ENCODE results near the gene PTPRH. TPM values are rescaled to one million over a fixed set of nuclear protein-coding genes. Genes with fewer than 3 reads are reported as not detected.

Gene PTPRH
- total and polyA plus RNA-seq, 2 donors (not counting 1 experiment from before 2014, with no cell fraction given), result not detected

Small RNA genes lying within 50 kb of the gene (small RNA-seq; reads per million reads assigned to genes)
- gene MIR6802 (ENCODE audit: insufficient read length, low read depth, low replicate concordance) (not detected), gene MIR6803 (ENCODE audit: insufficient read length, low read depth, low replicate concordance) (not detected), gene MIR6804 (ENCODE audit: insufficient read length, low read depth, low replicate concordance) (not detected), gene RF01210 (ENCODE audit: insufficient read length, low read depth, low replicate concordance) (not detected)

Other genes with a start within 250 kb of the PTPRH start
- 17.1 and 19.2 TPM in 2 replicates for gene NLRP2, start 243.1 kb downstream of the PTPRH start, total RNA-seq
- gene NLRP2, start 243.1 kb downstream of the PTPRH start, polyA plus RNA-seq, result 1.9 and 13.8 TPM in 2 replicates
- gene GP6, start 171.2 kb downstream of the PTPRH start, total RNA-seq, result 0.20 TPM in 1 of 2 replicates, not detected in the other
- gene GP6, start 171.2 kb downstream of the PTPRH start, polyA plus RNA-seq, result 0.43 and 0.55 TPM in 2 replicates
- gene RDH13, start 146.4 kb downstream of the PTPRH start, total RNA-seq, result 17.5 and 20.2 TPM in 2 replicates
- gene RDH13, start 146.4 kb downstream of the PTPRH start, polyA plus RNA-seq, result 13.4 and 20.4 TPM in 2 replicates
- gene EPS8L1, start 133.6 kb downstream of the PTPRH start, total RNA-seq, result 1.0 and 1.3 TPM in 2 replicates
- gene EPS8L1, start 133.6 kb downstream of the PTPRH start, polyA plus RNA-seq, result 0.39 and 0.72 TPM in 2 replicates
- 174 and 179 TPM in 2 replicates for gene PPP1R12C, start 91.9 kb downstream of the PTPRH start, total RNA-seq
- 145 and 231 TPM in 2 replicates for gene PPP1R12C, start 91.9 kb downstream of the PTPRH start, polyA plus RNA-seq
- not detected in 2 replicates for gene TNNT1, start 60.3 kb downstream of the PTPRH start, total RNA-seq
- gene TNNT1, start 60.3 kb downstream of the PTPRH start, polyA plus RNA-seq, result not detected in 2 replicates
- not detected in 2 replicates for gene TNNI3, start 51.8 kb downstream of the PTPRH start, total RNA-seq
- not detected in 2 replicates for gene TNNI3, start 51.8 kb downstream of the PTPRH start, polyA plus RNA-seq
- gene DNAAF3, start 42.9 kb downstream of the PTPRH start, total RNA-seq, result not detected in 2 replicates
- gene DNAAF3, start 42.9 kb downstream of the PTPRH start, polyA plus RNA-seq, result not detected in 2 replicates
- gene SYT5, start 29.2 kb downstream of the PTPRH start, total RNA-seq, result 0.94 and 1.2 TPM in 2 replicates
- gene SYT5, start 29.2 kb downstream of the PTPRH start, polyA plus RNA-seq, result 0.27 and 1.5 TPM in 2 replicates
- gene TMEM86B, start 19.3 kb upstream of the PTPRH start, total RNA-seq, result 19.4 and 20.7 TPM in 2 replicates
- gene TMEM86B, start 19.3 kb upstream of the PTPRH start, polyA plus RNA-seq, result 13.6 and 14.5 TPM in 2 replicates
- gene PPP6R1, start 49.5 kb upstream of the PTPRH start, total RNA-seq, result 193 and 195 TPM in 2 replicates
- 122 and 125 TPM in 2 replicates for gene PPP6R1, start 49.5 kb upstream of the PTPRH start, polyA plus RNA-seq
- gene HSPBP1, start 70.6 kb upstream of the PTPRH start, total RNA-seq, result 15.6 and 18.2 TPM in 2 replicates
- gene HSPBP1, start 70.6 kb upstream of the PTPRH start, polyA plus RNA-seq, result 18.9 and 19.0 TPM in 2 replicates
- gene BRSK1, start 74.5 kb upstream of the PTPRH start, total RNA-seq, result 0.94 and 1.7 TPM in 2 replicates
- gene BRSK1, start 74.5 kb upstream of the PTPRH start, polyA plus RNA-seq, result 1.4 and 4.0 TPM in 2 replicates
- gene TMEM150B, start 115.8 kb upstream of the PTPRH start, total RNA-seq, result not detected in 2 replicates
- gene TMEM150B, start 115.8 kb upstream of the PTPRH start, polyA plus RNA-seq, result 1.4 TPM in 1 of 2 replicates, not detected in the other
- 19.6 and 22.2 TPM in 2 replicates for gene KMT5C, start 130.4 kb upstream of the PTPRH start, total RNA-seq
- gene KMT5C, start 130.4 kb upstream of the PTPRH start, polyA plus RNA-seq, result 23.6 and 37.8 TPM in 2 replicates
- gene COX6B2, start 145.2 kb upstream of the PTPRH start, total RNA-seq, result not detected in 2 replicates
- 0.07 TPM in 1 of 2 replicates, not detected in the other for gene COX6B2, start 145.2 kb upstream of the PTPRH start, polyA plus RNA-seq
- gene GARIN5B, start 153.8 kb upstream of the PTPRH start, total RNA-seq, result not detected in 2 replicates
- gene GARIN5B, start 153.8 kb upstream of the PTPRH start, polyA plus RNA-seq, result not detected in 2 replicates
- not detected in 2 replicates for gene IL11, start 161.0 kb upstream of the PTPRH start, total RNA-seq
- gene IL11, start 161.0 kb upstream of the PTPRH start, polyA plus RNA-seq, result 0.13 TPM in 1 of 2 replicates, not detected in the other
- gene TMEM190, start 167.3 kb upstream of the PTPRH start, total RNA-seq, result not detected in 2 replicates
- not detected in 2 replicates for gene TMEM190, start 167.3 kb upstream of the PTPRH start, polyA plus RNA-seq
- 4.3 and 4.7 TPM in 2 replicates for gene TMEM238, start 174.8 kb upstream of the PTPRH start, total RNA-seq
- gene TMEM238, start 174.8 kb upstream of the PTPRH start, polyA plus RNA-seq, result 0.76 and 2.7 TPM in 2 replicates
- 2,397 and 2,578 TPM in 2 replicates for gene RPL28, start 176.4 kb upstream of the PTPRH start, total RNA-seq
- gene RPL28, start 176.4 kb upstream of the PTPRH start, polyA plus RNA-seq, result 4,661 and 8,441 TPM in 2 replicates
- 20.6 and 29.0 TPM in 2 replicates for gene UBE2S, start 198.3 kb upstream of the PTPRH start, total RNA-seq
- gene UBE2S, start 198.3 kb upstream of the PTPRH start, polyA plus RNA-seq, result 50.0 and 72.7 TPM in 2 replicates
- gene SHISA7, start 233.8 kb upstream of the PTPRH start, total RNA-seq, result not detected in 2 replicates
- gene SHISA7, start 233.8 kb upstream of the PTPRH start, polyA plus RNA-seq, result 0.06 TPM in 1 of 2 replicates, not detected in the other

Data from B cell (primary cell).